ENCODE measurements around the gene NEB.

- TF ChIP-seq CTCF (IDR thresholded peaks at IDR 0.05) = no peak
- no peak for TF ChIP-seq CHD2 (IDR thresholded peaks at IDR 0.05; ENCODE audit: low read length, partially characterized antibody)
- no peak for TF ChIP-seq SREBF2 (IDR thresholded peaks at IDR 0.05)
- TF ChIP-seq, protein P1, sequence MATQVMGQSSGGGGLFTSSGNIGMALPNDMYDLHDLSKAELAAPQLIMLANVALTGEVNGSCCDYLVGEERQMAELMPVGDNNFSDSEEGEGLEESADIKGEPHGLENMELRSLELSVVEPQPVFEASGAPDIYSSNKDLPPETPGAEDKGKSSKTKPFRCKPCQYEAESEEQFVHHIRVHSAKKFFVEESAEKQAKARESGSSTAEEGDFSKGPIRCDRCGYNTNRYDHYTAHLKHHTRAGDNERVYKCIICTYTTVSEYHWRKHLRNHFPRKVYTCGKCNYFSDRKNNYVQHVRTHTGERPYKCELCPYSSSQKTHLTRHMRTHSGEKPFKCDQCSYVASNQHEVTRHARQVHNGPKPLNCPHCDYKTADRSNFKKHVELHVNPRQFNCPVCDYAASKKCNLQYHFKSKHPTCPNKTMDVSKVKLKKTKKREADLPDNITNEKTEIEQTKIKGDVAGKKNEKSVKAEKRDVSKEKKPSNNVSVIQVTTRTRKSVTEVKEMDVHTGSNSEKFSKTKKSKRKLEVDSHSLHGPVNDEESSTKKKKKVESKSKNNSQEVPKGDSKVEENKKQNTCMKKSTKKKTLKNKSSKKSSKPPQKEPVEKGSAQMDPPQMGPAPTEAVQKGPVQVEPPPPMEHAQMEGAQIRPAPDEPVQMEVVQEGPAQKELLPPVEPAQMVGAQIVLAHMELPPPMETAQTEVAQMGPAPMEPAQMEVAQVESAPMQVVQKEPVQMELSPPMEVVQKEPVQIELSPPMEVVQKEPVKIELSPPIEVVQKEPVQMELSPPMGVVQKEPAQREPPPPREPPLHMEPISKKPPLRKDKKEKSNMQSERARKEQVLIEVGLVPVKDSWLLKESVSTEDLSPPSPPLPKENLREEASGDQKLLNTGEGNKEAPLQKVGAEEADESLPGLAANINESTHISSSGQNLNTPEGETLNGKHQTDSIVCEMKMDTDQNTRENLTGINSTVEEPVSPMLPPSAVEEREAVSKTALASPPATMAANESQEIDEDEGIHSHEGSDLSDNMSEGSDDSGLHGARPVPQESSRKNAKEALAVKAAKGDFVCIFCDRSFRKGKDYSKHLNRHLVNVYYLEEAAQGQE (IDR thresholded peaks at IDR 0.05) = no peak
- TF ChIP-seq MAZ (IDR thresholded peaks at IDR 0.05; ENCODE audit: borderline replicate concordance, low read depth, low read length) = no peak
- no peak for TF ChIP-seq SMC3 (IDR thresholded peaks at IDR 0.05)
- no peak for TF ChIP-seq HOXA7 (CRISPR knock-in tag; IDR thresholded peaks at IDR 0.05)
- no peak for TF ChIP-seq MYC (IDR thresholded peaks at IDR 0.05; ENCODE audit: borderline replicate concordance, low read length)
- TF ChIP-seq JUNB (IDR thresholded peaks at IDR 0.05) = no peak
- no peak for TF ChIP-seq RAD21 (conservative IDR thresholded peaks at IDR 0.05 in 1 of 2, IDR thresholded peaks at IDR 0.05 in 1 of 2)
- no peak for TF ChIP-seq TP53 (CRISPR knock-in tag; IDR thresholded peaks at IDR 0.05)
- TF ChIP-seq HDAC2 (IDR thresholded peaks at IDR 0.05) = no peak
- no peak for TF ChIP-seq POLR2A (IDR thresholded peaks at IDR 0.05; ENCODE audit: low read length)
These were observed 27.4 kb upstream of the NEB start for GRCh38 chr2:151761687-151762086.
